ENCODE measurements around the gene METTL2B.
A peak's percentile ranks its signal among the peaks of the same experiment; 100 is the strongest.

METTL2B gene

GRCh38 chr7:128476402-128477335, at the start of gene METTL2B:
TSS of gene METTL2B (plus strand) at chr7:128476748. CDS start at chr7:128476766, 18 bp downstream.
- peak; percentile 88 for DNase-seq (ENCODE audit: low spot score)

- DNase-seq (ENCODE audit: low spot score): peak; percentile 47
These were observed 49.2 kb upstream of the METTL2B start for GRCh38 chr7:128427289-128427891.

- DNase-seq (ENCODE audit: low spot score): no peak
These were observed 46.3 kb upstream of the METTL2B start for GRCh38 chr7:128430207-128430606.

- no peak for DNase-seq (ENCODE audit: low spot score)
These were observed 45.3 kb upstream of the METTL2B start for GRCh38 chr7:128431221-128431620.

GRCh38 chr7:128431754-128432153, 44.8 kb upstream of the METTL2B start:
- DNase-seq (ENCODE audit: low spot score): no peak

- DNase-seq (ENCODE audit: low spot score): no peak
These were observed 41.9 kb upstream of the METTL2B start for GRCh38 chr7:128434413-128435326.

- no peak for DNase-seq (ENCODE audit: low spot score)
These were observed 41.2 kb upstream of the METTL2B start for GRCh38 chr7:128435327-128435686.

GRCh38 chr7:128437426-128438332, 38.9 kb upstream of the METTL2B start:
- no peak for DNase-seq (ENCODE audit: low spot score)

GRCh38 chr7:128442356-128442755, 34.2 kb upstream of the METTL2B start:
- no peak for DNase-seq (ENCODE audit: low spot score)

GRCh38 chr7:128443831-128444600, 32.5 kb upstream of the METTL2B start:
- DNase-seq (ENCODE audit: low spot score): no peak

GRCh38 chr7:128446306-128446705, 30.2 kb upstream of the METTL2B start:
- DNase-seq (ENCODE audit: low spot score): no peak

GRCh38 chr7:128447941-128448564, 28.5 kb upstream of the METTL2B start:
- DNase-seq (ENCODE audit: low spot score): no peak

GRCh38 chr7:128448751-128449302, 27.7 kb upstream of the METTL2B start:
- DNase-seq (ENCODE audit: low spot score): no peak

GRCh38 chr7:128450409-128450808, 26.1 kb upstream of the METTL2B start:
- DNase-seq (ENCODE audit: low spot score): no peak

- DNase-seq (ENCODE audit: low spot score): no peak
These were observed 25.6 kb upstream of the METTL2B start for GRCh38 chr7:128450913-128451312.

GRCh38 chr7:128452552-128452951, 24.0 kb upstream of the METTL2B start:
- no peak for DNase-seq (ENCODE audit: low spot score)

GRCh38 chr7:128453836-128454804, 22.4 kb upstream of the METTL2B start:
- DNase-seq (ENCODE audit: low spot score): no peak

- DNase-seq (ENCODE audit: low spot score): no peak
These were observed 21.6 kb upstream of the METTL2B start for GRCh38 chr7:128454808-128455542.
